GM12878 (cell line): Measurements from ENCODE around the gene JUND.
"Not testable (repeated sequence)": the region's sequence is repeated elsewhere in the genome, so short reads cannot be mapped to it uniquely, and the experiment has no call there.

Experiments
- CTCF ChIP-seq, 3 experiments: IDR thresholded peaks in 2 of 3; conservative IDR thresholded peaks in 1 of 3; 2 replicates each; pipeline ENCODE4 v1.5.1; 2011; ENCODE audit warnings: low read depth in 3 of 3, low read length in 3 of 3, mild to moderate bottlenecking in 3 of 3, control low read depth in 2 of 3, moderate library complexity in 2 of 3, inconsistent platforms in 1 of 3, mixed read lengths in 1 of 3; ENCODE audit not compliant: control insufficient read depth in 2 of 3, insufficient read depth in 1 of 3; ENCODE audit errors: extremely low read depth in 1 of 3
- EZH2 ChIP-seq: IDR thresholded peaks from 2 replicates; pipeline ENCODE4 v1.6.1; 2012; ENCODE audit warnings: low read depth, mild to moderate bottlenecking, control low read depth, inconsistent platforms, low read length, borderline replicate concordance; ENCODE audit not compliant: control insufficient read depth
- HCFC1 ChIP-seq: fragments of 150-350 bp; IDR thresholded peaks from 2 replicates; pipeline ENCODE4 v1.6.1; 2014; ENCODE audit warnings: low read length
- MYC ChIP-seq: IDR thresholded peaks from 2 replicates; pipeline ENCODE4 v1.6.1; 2011; ENCODE audit warnings: mild to moderate bottlenecking, low read length, moderate library complexity, inconsistent platforms; ENCODE audit not compliant: insufficient read depth, insufficient replicate concordance, insufficient read length, severe bottlenecking
- POU2F2 ChIP-seq: IDR thresholded peaks from 3 replicates; pipeline ENCODE4 v1.6.1; 2011; ENCODE audit warnings: low read depth, mild to moderate bottlenecking, low read length, borderline replicate concordance
- TAF1 ChIP-seq: IDR thresholded peaks from 2 replicates; pipeline ENCODE4 v1.6.1; 2011; ENCODE audit warnings: mild to moderate bottlenecking, low read depth, low read length, borderline replicate concordance
- ZNF207 ChIP-seq: fragments of 450-650 bp; IDR thresholded peaks from 2 replicates; pipeline ENCODE4 v1.6.1; 2014; ENCODE audit warnings: antibody characterized with exemption, mild to moderate bottlenecking, borderline replicate concordance

DNA sequence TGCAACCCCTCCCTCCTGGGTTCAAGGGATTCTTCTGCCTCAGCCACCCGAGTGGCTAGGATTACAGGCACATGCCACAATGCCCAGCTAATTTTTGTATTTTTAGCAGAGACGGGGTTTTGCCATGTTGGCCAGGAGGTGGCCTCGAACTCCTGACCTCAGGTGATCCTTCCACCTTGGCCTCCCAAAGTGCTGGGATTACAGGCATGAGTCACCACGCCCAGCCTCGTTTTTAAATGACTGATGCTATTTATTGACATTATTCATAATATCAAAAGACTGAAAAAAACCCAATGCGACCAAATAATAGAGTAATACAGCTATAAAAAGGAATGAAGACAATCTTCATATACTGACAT is 42.9 kb upstream of the JUND start:
- not testable (repeated sequence) for TF ChIP-seq ZNF207; TAF1; HCFC1; POU2F2; CTCF (IDR thresholded peaks at IDR 0.05 in 2 of 3, conservative IDR thresholded peaks at IDR 0.05 in 1 of 3; ENCODE audit: control insufficient read depth in 2 of 3, extremely low read depth in 1 of 3, insufficient read depth in 1 of 3, low read depth in 3 of 3, low read length in 3 of 3); EZH2; MYC
